GM19467 (cell line): ENCODE measurements around the gene ATXN7.

ENCODE experiments used
- ATAC-seq: cut with Tn5 transposase; IDR thresholded peaks from one replicate; pipeline ENCODE4 v1.9.1; 2021; ENCODE audit warnings: mild to moderate bottlenecking, moderate library complexity; ENCODE audit not compliant: unreplicated experiment

The ATXN7 gene

GRCh38 chr3:63905731-63906620 lies 42.3 kb downstream of the ATXN7 start:
- no peak for ATAC-seq

- ATAC-seq: no peak
These were observed 44.5 kb downstream of the ATXN7 start for GRCh38 chr3:63908081-63908736.

GRCh38 chr3:63908776-63909175 lies 45.1 kb downstream of the ATXN7 start:
- ATAC-seq: no peak

GRCh38 chr3:63909431-63909830 lies 45.8 kb downstream of the ATXN7 start:
- ATAC-seq: no peak

- no peak for ATAC-seq
These were observed 46.3 kb downstream of the ATXN7 start for GRCh38 chr3:63910001-63910400.

GRCh38 chr3:63910891-63911290 lies 47.2 kb downstream of the ATXN7 start:
- ATAC-seq: no peak

GRCh38 chr3:63911509-63911872 lies 47.8 kb downstream of the ATXN7 start:
- no peak for ATAC-seq

- ATAC-seq: peak; percentile 84
These were observed 48.5 kb downstream of the ATXN7 start, which contains the start of gene SCAANT1 for GRCh38 chr3:63911873-63912767. SCAANT1 (minus strand) TSS chr3:63912383.

- peak; percentile 22 for ATAC-seq
These were observed 49.3 kb downstream of the ATXN7 start for GRCh38 chr3:63912768-63913588.

- no peak for ATAC-seq
These were observed 50.6 kb downstream of the ATXN7 start for GRCh38 chr3:63914312-63914711.

- ATAC-seq: no peak
These were observed 54.7 kb downstream of the ATXN7 start for GRCh38 chr3:63918321-63918720.

GRCh38 chr3:63920001-63920400 lies 56.3 kb downstream of the ATXN7 start:
- no peak for ATAC-seq

- ATAC-seq: peak; percentile 69
These were observed 58.2 kb downstream of the ATXN7 start for GRCh38 chr3:63921741-63922482.

- ATAC-seq: no peak
These were observed 59.0 kb downstream of the ATXN7 start for GRCh38 chr3:63922491-63923199.

GRCh38 chr3:63926309-63926708 lies 62.6 kb downstream of the ATXN7 start:
- ATAC-seq: no peak

- peak; percentile 61 for ATAC-seq
These were observed 64.0 kb downstream of the ATXN7 start for GRCh38 chr3:63927422-63928280.

GRCh38 chr3:63931290-63931689 lies 67.6 kb downstream of the ATXN7 start:
- ATAC-seq: no peak
